Peyer's patch (tissue), 4 donors: ENCODE results near the gene KDM6B. TPM values are rescaled to one million over a fixed set of nuclear protein-coding genes. Genes with fewer than 3 reads are reported as not detected.

Experiments used
- DNase-seq, 3 donors: peaks; one replicate each; pipeline ENCODE4 v3.0.0-alpha.2; 2017 to 2019
- H3K27ac ChIP-seq, 4 donors: fragments of 200-600 bp; sonication (generic); one replicate each; pipeline ENCODE4 v1.5.1; 2016 to 2019
- H3K27me3 ChIP-seq, 2 donors: fragments of 200-600 bp; sonication (generic); one replicate each; pipeline ENCODE4 v1.5.1; 2019
- H3K36me3 ChIP-seq, 3 donors: fragments of 200-600 bp; sonication (generic); one replicate each; pipeline ENCODE4 v1.5.1; 2016 to 2019
- H3K4me1 ChIP-seq, 4 donors: fragments of 200-600 bp; sonication (generic); one replicate each; pipeline ENCODE4 v1.5.1; 2016 to 2019
- H3K4me3 ChIP-seq, 4 donors: fragments of 200-600 bp; sonication (generic); 1 replicate in 3 of 4; 2 replicates in 1 of 4; pipeline ENCODE4 v1.5.1; 2016 to 2019; ENCODE audit warnings: mild to moderate bottlenecking in 1 of 4
- H3K9me3 ChIP-seq, 4 donors: fragments of 200-600 bp; sonication (generic); one replicate each; pipeline ENCODE4 v1.5.1; 2016 to 2019; ENCODE audit warnings: mild to moderate bottlenecking in 1 of 4
- CTCF ChIP-seq, 6 experiments: fragments of 450-650 bp in 4 of 6; fragments of 200-600 bp in 2 of 6; sonication (generic) in 1 of 6; IDR thresholded peaks; one replicate each; pipeline ENCODE4 v1.5.1; 2017 to 2019; ENCODE audit warnings: antibody characterized with exemption in 6 of 6, mild to moderate bottlenecking in 3 of 6, moderate library complexity in 1 of 6
- POLR2A ChIP-seq, 2 donors: fragments of 450-650 bp; IDR thresholded peaks; one replicate each; pipeline ENCODE4 v1.5.1; 2017; ENCODE audit warnings: antibody characterized with exemption in 2 of 2, mild to moderate bottlenecking in 2 of 2, moderate library complexity in 2 of 2
- total RNA-seq, 4 donors: library from RNA; depleted of rRNA; stranded (reverse); fragments of >200 nt; gene quantifications; one replicate each; pipeline ENCODE4 v1.1.0, GENCODE V29; 2016

KDM6B gene
- total RNA-seq, 4 donors from 2014 or later: 32.1 to 45.6 (median 36.4) TPM

- peak; percentile 31 to 72 (median 71) for DNase-seq
- Histone ChIP-seq H3K27me3 (no peaks in the 10 kb centered on the region), H3K9me3 (no peaks in the 10 kb centered on the region), H3K4me3 (peak overlapping the region; percentile 59 to 77 (median 70)), H3K4me1 (peaks cover 8 to 45% (median 19%) of the 10 kb centered on the region in 4 donors), H3K27ac (peak overlapping the region; percentile 87 to 94 (median 90)), H3K36me3 (peaks cover 0 to 38% (median 0%) of the 10 kb centered on the region in 3 donors)
- no peak for TF ChIP-seq CTCF (IDR thresholded peaks at IDR 0.05)
- TF ChIP-seq POLR2A (IDR thresholded peaks at IDR 0.05): no peak
Observed at GRCh38 chr17:7856011-7856810, 22.2 kb downstream of the KDM6B start.

DNA sequence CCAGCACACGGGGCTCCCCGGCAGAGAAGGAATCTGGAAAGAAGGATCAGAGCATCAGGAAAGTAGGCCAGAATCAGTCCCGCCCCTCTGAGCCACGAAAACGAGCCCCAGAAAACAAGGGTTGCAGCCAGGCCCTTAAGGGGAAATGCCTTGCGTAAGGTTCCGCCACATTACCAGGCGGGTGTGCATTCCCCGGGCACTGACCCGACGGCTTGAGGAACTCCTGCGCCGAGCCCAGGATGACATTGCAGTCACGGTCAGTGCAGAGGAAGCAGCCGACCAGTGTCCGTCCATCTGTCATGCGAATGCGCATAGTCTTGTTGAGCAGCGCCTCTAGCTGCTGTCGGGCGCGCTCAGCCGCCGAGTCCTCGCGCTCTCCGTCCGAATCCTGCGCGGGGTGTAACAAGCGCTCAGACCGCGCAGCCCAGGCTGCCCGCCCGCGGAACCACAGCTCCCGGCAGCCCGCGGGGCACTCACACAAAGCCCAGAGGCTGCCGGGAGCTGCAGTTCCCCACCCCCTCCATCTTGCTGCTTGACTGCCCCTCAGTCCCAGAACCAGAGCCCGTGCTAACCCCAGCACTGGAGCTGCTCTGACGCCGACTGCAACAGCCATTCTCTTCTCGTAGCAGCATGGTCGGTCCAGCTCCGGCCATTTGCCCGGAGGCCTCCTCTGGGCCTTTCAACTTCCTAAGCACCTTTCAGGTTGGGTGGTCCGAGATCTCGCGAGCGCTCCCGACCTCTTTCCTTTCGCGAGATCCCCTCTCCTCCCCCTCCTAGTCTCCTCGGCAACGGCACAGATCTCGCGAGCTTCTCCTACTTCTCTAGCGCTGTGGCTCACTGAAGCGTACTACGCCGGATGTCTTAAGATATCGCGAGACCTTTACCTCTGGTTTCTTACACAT, 23.0 kb downstream of the KDM6B start, which contains the start of gene NAA38:
TSS of gene NAA38 (minus strand) at position 749 of the 902 bp plus-strand sequence. CDS start at position 653, 96 bp downstream.
- H3K9me3 ChIP-seq: no peaks in the 10 kb centered on the region
- peaks cover 6 to 39% (median 14%) of the 10 kb centered on the region in 4 donors for H3K4me1 ChIP-seq
- H3K4me3 ChIP-seq: peak within 1 kb of the TSS; percentile 59 to 77 (median 70)
- H3K27me3 ChIP-seq: no peaks in the 10 kb centered on the region
- peak; percentile 27 to 63 (median 44) for TF ChIP-seq CTCF (IDR thresholded peaks at IDR 0.05)
- TF ChIP-seq POLR2A (IDR thresholded peaks at IDR 0.05): peak in 1 of 2 donors; percentile 38
- H3K27ac ChIP-seq: peak within 1 kb of the TSS; percentile 87 to 94 (median 90)
- peak; percentile 95 to 99 (median 98) for DNase-seq
- peaks cover 0 to 34% (median 0%) of the 10 kb centered on the region in 3 donors for H3K36me3 ChIP-seq

DNA sequence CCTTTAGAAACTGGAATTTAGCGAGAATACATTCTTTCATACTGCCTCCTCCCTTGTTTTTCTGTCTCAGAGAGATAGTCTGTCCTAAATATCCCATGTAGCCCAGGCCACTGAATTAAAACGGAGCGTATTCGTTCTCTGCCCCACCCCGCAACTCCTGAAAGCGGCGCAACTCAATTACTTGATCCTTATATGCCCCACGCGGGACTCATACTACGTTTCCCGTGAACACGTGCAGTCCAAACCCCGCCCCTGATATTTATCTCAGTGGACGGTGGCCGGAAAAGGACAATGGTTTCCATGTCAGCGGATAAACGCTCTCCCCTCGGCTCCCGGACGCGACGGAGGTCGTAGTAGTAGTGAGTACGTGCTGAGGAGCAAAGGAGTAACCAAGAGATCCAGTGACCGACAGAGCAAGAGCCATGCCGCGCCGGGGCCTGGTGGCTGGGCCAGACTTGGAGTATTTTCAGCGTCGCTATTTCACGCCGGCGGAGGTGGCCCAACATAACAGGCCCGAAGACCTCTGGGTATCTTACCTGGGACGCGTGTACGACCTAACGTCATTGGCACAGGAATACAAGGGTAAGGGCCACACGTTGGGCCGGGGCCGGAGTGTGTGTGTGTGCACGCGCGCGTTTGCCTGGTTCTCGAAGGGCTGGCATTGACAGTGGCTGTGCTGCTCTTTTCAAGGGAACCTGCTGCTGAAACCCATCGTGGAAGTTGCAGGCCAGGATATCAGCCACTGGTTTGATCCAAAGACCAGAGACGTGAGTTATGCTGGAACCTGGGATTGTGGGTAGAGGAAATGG, 23.9 kb downstream of the KDM6B start, which contains the start of gene CYB5D1:
TSS of gene CYB5D1 (plus strand) at position 291 of the 809 bp plus-strand sequence. CDS start at position 423, 132 bp downstream.
- H3K27me3 ChIP-seq: no peaks in the 10 kb centered on the region
- H3K9me3 ChIP-seq: no peaks in the 10 kb centered on the region
- TF ChIP-seq CTCF (IDR thresholded peaks at IDR 0.05): peak in 2 of 6 experiments; percentile 2 to 12
- TF ChIP-seq POLR2A (IDR thresholded peaks at IDR 0.05): peak; percentile 33 to 44
- peaks cover 0 to 26% (median 0%) of the 10 kb centered on the region in 3 donors for H3K36me3 ChIP-seq
- peaks cover 6 to 36% (median 13%) of the 10 kb centered on the region in 4 donors for H3K4me1 ChIP-seq
- H3K27ac ChIP-seq: peak within 1 kb of the TSS; percentile 87 to 94 (median 90)
- peak; percentile 89 to 97 (median 95) for DNase-seq
- peak within 1 kb of the TSS; percentile 59 to 77 (median 70) for H3K4me3 ChIP-seq

DNA sequence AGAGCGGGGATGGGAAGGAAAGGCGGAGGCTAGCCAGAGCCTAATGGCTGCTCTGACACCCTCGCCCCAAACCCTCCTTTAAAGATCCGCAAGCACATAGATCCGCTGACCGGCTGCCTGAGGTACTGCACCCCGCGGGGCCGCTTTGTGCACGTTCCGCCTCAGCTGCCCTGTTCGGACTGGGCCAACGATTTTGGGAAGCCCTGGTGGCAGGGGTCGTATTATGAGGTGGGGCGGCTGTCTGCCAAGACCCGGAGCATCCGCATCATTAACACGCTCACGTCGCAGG, 24.4 kb downstream of the KDM6B start:
- Histone ChIP-seq H3K4me3 (peak overlapping the region; percentile 59 to 77 (median 70)), H3K27ac (peak overlapping the region in 3 of 4 donors; percentile 88 to 94 (median 92)), H3K27me3 (no peaks in the 10 kb centered on the region), H3K9me3 (no peaks in the 10 kb centered on the region), H3K36me3 (peaks cover 0 to 20% (median 0%) of the 10 kb centered on the region in 3 donors), H3K4me1 (peaks cover 6 to 36% (median 13%) of the 10 kb centered on the region in 4 donors)
- TF ChIP-seq CTCF (IDR thresholded peaks at IDR 0.05) (peak; percentile 22 to 59 (median 54)), POLR2A (IDR thresholded peaks at IDR 0.05) (no peak)
- peak; percentile 54 to 69 (median 61) for DNase-seq
